ENCODE measurements around the gene ITM2C.

Gene ITM2C

DNA sequence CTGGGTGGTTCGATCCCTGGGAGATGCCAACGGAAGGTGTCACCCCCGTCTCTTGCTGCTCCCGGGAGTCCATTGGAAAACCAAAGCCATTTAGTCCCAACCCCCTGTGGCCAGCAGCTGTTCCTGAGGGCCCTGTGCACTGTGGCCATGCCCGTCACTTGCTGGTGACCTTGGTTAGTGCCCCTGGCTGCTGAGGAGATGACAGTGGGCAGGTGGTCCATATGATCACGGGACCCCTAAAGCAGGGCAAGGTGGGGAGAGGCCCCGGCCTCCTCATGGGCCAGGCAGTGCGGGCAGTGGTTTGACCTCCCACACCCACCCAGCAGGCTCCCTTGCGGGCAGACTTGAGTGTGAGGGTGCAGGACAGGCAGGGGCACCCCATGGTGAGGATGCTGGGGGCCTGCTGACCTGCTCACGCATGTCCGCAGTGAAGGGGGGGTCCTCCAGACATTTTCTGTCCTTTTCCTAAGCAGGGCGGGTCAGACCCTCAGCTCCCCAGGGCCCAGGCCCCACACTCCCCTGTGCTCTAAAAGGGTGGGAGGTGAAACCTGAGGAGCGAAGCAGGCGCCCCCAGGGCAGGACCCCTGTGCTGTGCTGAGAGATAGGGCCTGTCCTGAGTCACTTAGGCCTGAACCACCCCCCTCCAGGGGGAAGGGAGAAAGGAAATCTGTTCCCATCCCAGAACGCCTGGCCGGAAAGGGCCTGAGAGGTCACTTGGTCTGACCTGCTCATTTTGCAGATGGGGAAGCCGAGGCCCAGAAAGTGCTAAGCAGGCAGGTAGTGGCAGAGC, 6.8 kb downstream of the ITM2C start:
- Histone ChIP-seq H2BK15ac (ENCODE audit: low read depth, poor library complexity, severe bottlenecking) (peak overlapping the region; percentile 17), H3K36me3 (ENCODE audit: control insufficient read depth in 1 of 2, insufficient read depth in 2 of 2, low read depth in 1 of 2, low read length in 2 of 2) (peaks cover 0 to 52% of the 10 kb centered on the region in 2 experiments), H3K23ac (ENCODE audit: low read length in 2 of 2) (no peak overlapping the region), H3K9me3 (ENCODE audit: control insufficient read depth, low read length) (no peaks in the 10 kb centered on the region), H4K91ac (ENCODE audit: low read length) (no peak overlapping the region), H3K4ac (ENCODE audit: low read depth in 1 of 2, low read length in 2 of 2) (no peak overlapping the region), H3K4me1 (ENCODE audit: control insufficient read depth, insufficient read depth, low read depth, low read length) (peaks cover 68% of the 10 kb centered on the region), H3K9ac (ENCODE audit: low read length) (no peak overlapping the region), H2BK12ac (ENCODE audit: low read length in 2 of 2) (no peak overlapping the region), H3K14ac (ENCODE audit: low read length in 2 of 2) (no peak overlapping the region), H3K79me1 (replicated peaks; ENCODE audit: low read length, poor library complexity, severe bottlenecking) (peaks cover 27% of the 10 kb centered on the region), H3K4me2 (ENCODE audit: low read length, poor library complexity, severe bottlenecking) (no peak overlapping the region), H2AFZ (ENCODE audit: low read depth, low read length) (no peak overlapping the region), H3K4me3 (ENCODE audit: insufficient read depth in 1 of 2, low read depth in 1 of 2, low read length in 2 of 2) (no peak overlapping the region), H2AK5ac (ENCODE audit: low read length, severe bottlenecking) (peak overlapping the region; percentile 60), H4K8ac (ENCODE audit: low read length) (no peak overlapping the region), H2BK5ac (ENCODE audit: low read depth, low read length, poor library complexity, severe bottlenecking) (no peak overlapping the region), H3K27ac (ENCODE audit: low read length, poor library complexity, severe bottlenecking) (peak overlapping the region; percentile 96), H3K27me3 (ENCODE audit: control insufficient read depth in 1 of 2, insufficient read depth in 1 of 2, low read length in 2 of 2) (no peaks in the 10 kb centered on the region), H2BK120ac (ENCODE audit: low read depth, low read length) (no peak overlapping the region), H3K18ac (ENCODE audit: low read depth in 1 of 2, low read length in 2 of 2) (no peak overlapping the region)
- DNase-seq: no peak
- 82% methylated on average over 12 of the region's 17 CpGs for WGBS

DNA sequence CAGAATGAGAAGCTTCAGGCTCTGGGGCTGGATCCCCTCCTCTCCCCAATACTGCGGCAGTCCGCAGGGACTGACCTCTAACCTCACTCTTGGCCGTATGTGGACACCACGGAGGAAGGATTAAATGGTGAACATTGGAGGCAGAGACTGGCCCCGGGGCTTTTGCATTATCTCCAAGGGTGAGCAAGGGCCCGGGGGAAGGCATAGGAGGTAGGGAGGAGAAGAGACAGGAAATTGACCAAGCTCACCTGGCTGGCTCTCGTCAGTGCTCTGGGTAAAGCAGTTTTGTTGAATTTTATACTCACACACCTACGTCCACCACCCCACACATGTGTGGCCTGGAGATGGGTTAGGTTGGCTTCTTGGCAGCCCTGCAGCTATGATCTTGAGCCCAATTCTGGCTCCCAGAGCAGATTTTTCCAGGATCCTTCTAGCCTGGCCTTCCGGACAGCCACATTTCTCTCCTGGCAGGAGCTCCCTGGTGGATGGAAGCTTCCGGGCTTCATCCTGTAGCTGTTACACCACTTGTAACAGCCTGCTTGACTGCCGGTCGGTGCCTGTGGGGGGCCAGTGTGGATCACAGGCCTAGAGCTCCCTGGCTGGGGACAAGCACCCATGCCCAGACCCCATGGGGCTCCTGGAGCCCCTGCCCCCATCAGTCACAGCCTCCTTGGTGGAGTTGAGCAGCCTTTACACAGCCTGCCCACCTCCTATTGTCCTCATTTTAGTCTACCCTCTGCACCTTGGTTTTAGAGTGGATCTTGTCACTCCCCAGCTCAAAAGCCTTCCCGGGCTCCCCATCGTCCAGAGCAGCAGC, 7.6 kb downstream of the ITM2C start:
- H3K9ac ChIP-seq (ENCODE audit: low read length): no peak overlapping the region
- H3K23ac ChIP-seq (ENCODE audit: low read length in 2 of 2): no peak overlapping the region
- DNase-seq: no peak
- H2AK5ac ChIP-seq (ENCODE audit: low read length, severe bottlenecking): peak overlapping the region; percentile 7
- H4K91ac ChIP-seq (ENCODE audit: low read length): no peak overlapping the region
- H4K8ac ChIP-seq (ENCODE audit: low read length): no peak overlapping the region
- H3K27me3 ChIP-seq (ENCODE audit: control insufficient read depth in 1 of 2, insufficient read depth in 1 of 2, low read length in 2 of 2): no peaks in the 10 kb centered on the region
- no peak overlapping the region for H2BK5ac ChIP-seq (ENCODE audit: low read depth, low read length, poor library complexity, severe bottlenecking)
- no peak overlapping the region for H3K4me2 ChIP-seq (ENCODE audit: low read length, poor library complexity, severe bottlenecking)
- no peak overlapping the region for H3K4ac ChIP-seq (ENCODE audit: low read depth in 1 of 2, low read length in 2 of 2)
- H3K14ac ChIP-seq (ENCODE audit: low read length in 2 of 2): no peak overlapping the region
- H2BK15ac ChIP-seq (ENCODE audit: low read depth, poor library complexity, severe bottlenecking): no peak overlapping the region
- no peak overlapping the region for H2BK12ac ChIP-seq (ENCODE audit: low read length in 2 of 2)
- H2BK120ac ChIP-seq (ENCODE audit: low read depth, low read length): no peak overlapping the region
- peaks cover 0 to 60% of the 10 kb centered on the region in 2 experiments for H3K36me3 ChIP-seq (ENCODE audit: control insufficient read depth in 1 of 2, insufficient read depth in 2 of 2, low read depth in 1 of 2, low read length in 2 of 2)
- H3K79me1 ChIP-seq (replicated peaks; ENCODE audit: low read length, poor library complexity, severe bottlenecking): peaks cover 34% of the 10 kb centered on the region
- H3K9me3 ChIP-seq (ENCODE audit: control insufficient read depth, low read length): no peaks in the 10 kb centered on the region
- WGBS: 87% methylated on average over 12 of the region's 14 CpGs
- no peak overlapping the region for H3K27ac ChIP-seq (ENCODE audit: low read length, poor library complexity, severe bottlenecking)
- H3K4me1 ChIP-seq (ENCODE audit: control insufficient read depth, insufficient read depth, low read depth, low read length): peaks cover 67% of the 10 kb centered on the region
- no peak overlapping the region for H2AFZ ChIP-seq (ENCODE audit: low read depth, low read length)
- H3K18ac ChIP-seq (ENCODE audit: low read depth in 1 of 2, low read length in 2 of 2): no peak overlapping the region
- no peak overlapping the region for H3K4me3 ChIP-seq (ENCODE audit: insufficient read depth in 1 of 2, low read depth in 1 of 2, low read length in 2 of 2)

DNA sequence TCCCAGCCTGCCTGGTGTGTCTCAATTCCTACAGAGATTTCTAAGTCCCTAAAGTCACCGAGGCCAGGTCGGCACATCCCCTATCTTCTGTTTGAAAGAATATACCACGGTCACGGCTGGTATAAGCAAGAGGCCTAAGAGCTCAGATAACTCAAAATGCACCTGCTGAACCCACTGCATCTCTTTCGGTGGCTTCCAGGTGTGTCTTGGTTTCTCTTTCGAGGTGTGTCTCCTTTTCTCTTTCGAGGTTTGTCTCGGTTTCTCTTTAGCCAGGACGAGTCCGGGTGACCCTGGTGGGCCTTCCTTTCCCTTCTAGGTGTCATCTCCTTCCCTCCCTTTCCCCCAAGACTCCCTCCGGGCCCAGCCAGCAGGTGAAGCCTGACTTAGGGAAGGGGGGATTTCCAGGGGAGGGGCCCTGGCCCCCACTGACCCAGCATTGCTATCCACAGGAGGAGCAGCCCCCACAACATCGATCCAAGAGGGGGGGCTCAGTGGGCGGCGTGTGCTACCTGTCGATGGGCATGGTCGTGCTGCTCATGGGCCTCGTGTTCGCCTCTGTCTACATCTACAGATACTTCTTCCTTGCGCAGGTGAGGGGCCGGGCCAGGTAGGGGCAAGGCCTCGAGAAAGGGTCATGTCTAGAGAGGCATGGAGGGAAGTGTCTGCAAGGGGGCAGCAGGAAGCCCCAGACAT, 8.4 kb downstream of the ITM2C start:
- H2AFZ ChIP-seq (ENCODE audit: low read depth, low read length): no peak overlapping the region
- no peak overlapping the region for H3K4ac ChIP-seq (ENCODE audit: low read depth in 1 of 2, low read length in 2 of 2)
- H3K4me3 ChIP-seq (ENCODE audit: insufficient read depth in 1 of 2, low read depth in 1 of 2, low read length in 2 of 2): no peak overlapping the region
- no peak overlapping the region for H2BK120ac ChIP-seq (ENCODE audit: low read depth, low read length)
- peaks cover 0 to 67% of the 10 kb centered on the region in 2 experiments for H3K36me3 ChIP-seq (ENCODE audit: control insufficient read depth in 1 of 2, insufficient read depth in 2 of 2, low read depth in 1 of 2, low read length in 2 of 2)
- no peak for DNase-seq
- H2BK12ac ChIP-seq (ENCODE audit: low read length in 2 of 2): no peak overlapping the region
- H3K18ac ChIP-seq (ENCODE audit: low read depth in 1 of 2, low read length in 2 of 2): no peak overlapping the region
- H2BK5ac ChIP-seq (ENCODE audit: low read depth, low read length, poor library complexity, severe bottlenecking): no peak overlapping the region
- no peaks in the 10 kb centered on the region for H3K9me3 ChIP-seq (ENCODE audit: control insufficient read depth, low read length)
- H3K23ac ChIP-seq (ENCODE audit: low read length in 2 of 2): no peak overlapping the region
- H3K27ac ChIP-seq (ENCODE audit: low read length, poor library complexity, severe bottlenecking): no peak overlapping the region
- 97% methylated on average over 17 of the region's 21 CpGs for WGBS
- H3K14ac ChIP-seq (ENCODE audit: low read length in 2 of 2): no peak overlapping the region
- no peak overlapping the region for H4K8ac ChIP-seq (ENCODE audit: low read length)
- no peak overlapping the region for H3K4me2 ChIP-seq (ENCODE audit: low read length, poor library complexity, severe bottlenecking)
- H3K9ac ChIP-seq (ENCODE audit: low read length): no peak overlapping the region
- no peaks in the 10 kb centered on the region for H3K27me3 ChIP-seq (ENCODE audit: control insufficient read depth in 1 of 2, insufficient read depth in 1 of 2, low read length in 2 of 2)
- peaks cover 38% of the 10 kb centered on the region for H3K79me1 ChIP-seq (replicated peaks; ENCODE audit: low read length, poor library complexity, severe bottlenecking)
- no peak overlapping the region for H2BK15ac ChIP-seq (ENCODE audit: low read depth, poor library complexity, severe bottlenecking)
- no peak overlapping the region for H2AK5ac ChIP-seq (ENCODE audit: low read length, severe bottlenecking)
- peaks cover 70% of the 10 kb centered on the region for H3K4me1 ChIP-seq (ENCODE audit: control insufficient read depth, insufficient read depth, low read depth, low read length)
- H4K91ac ChIP-seq (ENCODE audit: low read length): no peak overlapping the region

Measured in mesenchymal stem cell (in vitro differentiated cells and primary cell).